ENCODE results near the gene ZNF121.
"Not testable (repeated sequence)": the region's sequence is repeated elsewhere in the genome, so short reads cannot be mapped to it uniquely, and the experiment has no call there.

Gene ZNF121

DNA sequence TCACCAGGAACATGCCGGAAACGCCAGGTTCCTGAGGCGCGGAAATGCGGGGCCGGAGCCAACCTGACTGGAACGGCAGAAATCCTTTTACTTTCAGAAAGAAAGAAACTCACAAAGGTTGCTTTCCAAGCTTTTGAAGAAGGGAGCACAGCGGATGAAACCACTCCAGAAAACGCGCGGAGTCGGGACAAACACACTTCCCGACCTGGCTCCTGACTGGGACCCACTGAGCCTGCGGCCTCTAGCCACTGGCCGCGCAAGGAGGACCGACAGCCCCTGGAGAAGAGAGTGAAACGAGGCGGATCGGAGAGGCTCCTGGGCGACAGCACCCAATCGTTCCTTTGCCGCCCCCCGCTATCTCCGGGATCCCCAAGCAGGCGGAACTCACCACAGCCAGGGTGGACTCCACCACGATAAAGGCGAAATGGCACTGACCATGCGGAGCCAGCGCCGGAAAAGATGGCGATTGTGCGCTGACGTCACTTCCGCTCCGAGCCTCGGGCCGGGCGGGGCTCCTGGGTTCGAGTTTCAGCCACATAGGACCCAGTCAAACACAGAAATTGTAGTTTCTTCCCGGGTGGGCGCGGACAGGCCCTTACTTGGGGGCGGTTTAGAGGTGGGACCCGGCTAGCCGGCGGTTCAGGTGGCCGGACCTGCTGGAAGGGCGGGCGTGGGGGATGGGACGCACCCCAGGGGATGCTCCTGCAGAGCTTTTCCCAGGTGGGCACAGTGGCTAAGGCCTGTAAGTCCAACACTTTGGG is at the start of gene ZNF121:
Gene ZNF121 (minus strand): TSS at position 432 of the 761 bp plus-strand sequence. CDS start 16,407 bp downstream, outside the sequence.
- DNase-seq (ENCODE audit: low spot score): peak; percentile 89

DNA sequence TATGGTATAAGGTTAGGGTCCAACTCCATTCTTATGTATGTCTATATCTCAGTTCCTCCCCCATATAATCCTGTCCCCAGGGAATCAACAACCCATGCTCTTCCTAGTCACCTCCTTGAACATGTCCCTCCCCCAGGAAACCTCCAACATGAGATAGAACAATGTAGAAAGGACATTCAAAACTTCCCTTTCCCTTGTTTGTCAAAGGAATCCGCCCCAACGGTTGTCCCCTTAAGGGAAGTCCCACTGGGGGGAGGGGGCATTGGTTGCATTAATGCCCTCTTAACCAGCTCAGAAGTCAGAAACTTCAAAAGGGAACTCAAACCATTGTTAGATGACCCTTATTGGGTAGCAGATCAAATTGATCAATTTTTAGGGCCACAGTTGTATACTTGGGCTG is 43.6 kb upstream of the ZNF121 start:
- DNase-seq (ENCODE audit: low spot score): no peak

DNA sequence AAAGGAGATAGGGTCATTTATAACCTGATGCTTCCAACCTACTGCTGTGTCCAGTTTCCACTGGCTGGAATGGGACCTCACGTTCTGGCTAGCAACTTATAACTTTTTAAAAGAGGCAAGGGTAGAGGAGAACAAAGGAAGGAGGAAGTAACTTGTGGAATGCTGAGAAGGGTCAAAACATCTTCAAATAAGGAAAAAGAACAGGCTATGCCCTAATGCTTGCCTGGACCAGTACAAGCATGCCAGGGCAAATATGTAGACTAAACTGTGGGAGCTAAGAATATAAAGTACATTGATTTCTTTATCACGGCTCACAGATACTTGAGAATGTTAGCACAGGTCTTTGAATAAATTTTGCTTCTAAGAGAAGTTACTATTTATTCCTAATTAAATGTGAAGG is 38.2 kb upstream of the ZNF121 start:
- DNase-seq (ENCODE audit: low spot score): no peak

DNA sequence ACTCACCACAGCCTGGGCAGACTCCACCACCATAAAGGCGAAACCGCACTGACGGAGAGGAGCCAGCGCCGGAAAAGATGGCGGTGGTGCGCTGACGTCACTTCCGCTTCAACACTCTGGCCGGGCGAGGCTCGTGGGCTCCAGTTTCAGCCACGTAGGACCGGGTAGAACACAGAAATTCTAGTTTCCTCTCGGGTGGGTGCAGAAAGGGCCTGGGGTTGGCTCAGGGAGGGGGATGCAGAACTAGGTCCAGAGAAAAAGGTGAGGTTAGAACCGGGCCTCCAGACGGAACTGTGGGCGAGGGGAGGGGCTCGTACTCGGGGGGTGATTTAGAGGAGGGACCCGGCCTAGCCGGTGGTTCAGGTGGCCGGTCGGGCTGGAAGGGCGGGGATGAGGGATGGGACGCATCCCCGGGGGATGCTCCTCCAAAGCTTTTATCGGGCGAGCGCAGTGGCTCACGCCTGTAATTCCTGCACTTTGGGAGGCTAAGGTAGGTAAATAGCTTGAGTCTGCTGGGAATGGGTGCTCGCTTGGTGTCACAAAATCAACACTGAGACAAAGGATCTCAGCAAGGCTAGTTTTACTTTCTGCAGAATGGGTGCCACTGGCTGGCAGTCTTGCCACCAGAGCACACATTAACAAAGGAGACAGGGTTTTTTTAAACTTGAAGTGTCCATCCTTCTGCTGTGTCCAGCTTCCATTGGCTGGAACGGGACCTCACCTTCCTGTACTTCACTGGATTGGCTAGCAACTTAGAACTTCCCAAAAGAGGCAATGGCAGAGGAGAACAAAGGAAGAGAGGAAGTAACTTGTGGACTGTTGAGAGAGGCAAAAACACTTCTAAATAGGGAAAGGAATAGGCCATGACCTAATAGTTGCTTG is 37.1 kb upstream of the ZNF121 start, which contains the start of gene ZNF561:
Gene ZNF561 (minus strand): TSS at position 77 of the 882 bp plus-strand sequence. CDS start 1,776 bp downstream, outside the sequence.
- DNase-seq (ENCODE audit: low spot score): peak; percentile 87

DNA sequence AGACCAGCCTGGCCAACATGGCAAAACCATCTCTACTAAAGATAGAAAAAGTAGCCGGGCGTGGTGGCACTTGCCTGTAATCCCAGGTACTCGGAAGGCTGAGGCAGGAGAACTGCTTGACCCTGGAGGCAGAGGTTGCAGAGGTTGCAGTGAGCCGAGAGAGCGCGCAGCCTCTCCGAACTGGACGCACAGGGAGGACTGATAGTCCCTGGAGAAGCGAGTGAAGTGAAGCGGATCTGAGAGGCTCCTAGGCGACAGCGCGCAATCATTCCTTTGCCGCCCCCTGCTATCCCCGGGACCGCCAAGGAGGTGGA is 36.5 kb upstream of the ZNF121 start:
- no peak for DNase-seq (ENCODE audit: low spot score)

DNA sequence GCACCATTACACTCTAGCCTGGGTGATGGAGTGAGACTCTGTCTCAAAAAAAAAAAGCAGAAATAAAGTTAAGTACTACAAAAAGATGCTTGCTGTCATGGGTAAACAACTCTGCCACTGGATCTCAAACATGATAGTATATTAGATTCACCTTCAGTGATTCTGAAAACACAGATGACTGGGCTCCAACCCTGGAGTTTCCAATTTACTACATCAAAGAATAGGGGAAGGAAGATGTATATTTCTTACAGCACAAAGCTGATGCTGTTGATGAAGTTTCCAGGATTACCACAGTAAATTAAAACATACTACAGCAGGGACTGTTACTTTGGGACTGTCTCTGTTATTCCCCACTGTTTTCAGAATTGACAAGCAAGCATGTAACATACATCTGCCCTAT is 31.5 kb upstream of the ZNF121 start:
- DNase-seq (ENCODE audit: low spot score): no peak

DNA sequence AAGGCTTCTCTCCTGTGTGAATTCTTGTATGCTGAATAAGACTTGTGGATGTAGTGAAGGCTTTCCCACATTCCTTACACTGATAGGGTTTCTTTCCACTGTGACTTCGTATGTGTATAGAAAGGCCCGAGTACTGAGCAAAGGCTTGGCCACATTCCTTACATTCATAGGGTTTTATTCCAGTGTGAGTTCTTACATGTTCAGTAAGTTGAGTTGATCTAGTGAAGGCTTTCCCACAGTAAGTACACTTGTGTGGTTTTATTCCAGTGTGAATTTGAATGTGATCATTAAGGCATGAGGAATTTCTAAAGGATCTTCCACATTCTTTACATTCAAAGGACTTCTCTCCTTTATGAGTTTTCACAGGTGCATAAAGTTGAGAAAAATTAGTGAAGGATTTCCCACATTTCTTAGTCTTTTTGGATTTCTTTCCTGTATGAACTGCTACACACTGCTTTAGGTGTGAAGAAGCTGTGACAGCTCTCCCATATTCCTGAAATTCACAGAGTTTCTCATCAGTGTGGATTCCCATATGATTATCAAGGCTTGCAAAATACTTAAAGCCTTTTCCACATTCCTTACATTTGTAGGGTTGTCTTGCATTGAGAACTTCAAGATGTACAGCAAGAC is 26.3 kb upstream of the ZNF121 start:
- DNase-seq (ENCODE audit: low spot score): no peak

DNA sequence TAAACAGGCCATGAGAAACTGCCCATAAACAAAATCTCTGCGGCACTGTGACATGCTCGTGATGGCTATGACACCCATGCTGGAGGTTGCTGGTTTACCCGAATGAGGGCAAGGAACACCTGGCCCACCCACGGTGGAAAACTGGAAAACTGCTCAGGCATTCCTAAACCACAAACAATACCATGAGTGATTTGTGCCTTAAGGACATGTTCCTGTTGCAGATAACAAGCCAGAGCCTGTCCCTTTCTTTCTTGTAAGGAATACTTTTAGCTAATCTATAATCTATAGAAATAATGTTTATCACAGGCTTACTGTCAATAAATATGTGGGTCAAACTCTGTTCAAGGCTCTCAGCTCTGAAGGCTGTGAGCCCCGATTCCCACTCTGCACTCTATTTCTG is 24.6 kb upstream of the ZNF121 start:
- DNase-seq (ENCODE audit: low spot score): no peak

DNA sequence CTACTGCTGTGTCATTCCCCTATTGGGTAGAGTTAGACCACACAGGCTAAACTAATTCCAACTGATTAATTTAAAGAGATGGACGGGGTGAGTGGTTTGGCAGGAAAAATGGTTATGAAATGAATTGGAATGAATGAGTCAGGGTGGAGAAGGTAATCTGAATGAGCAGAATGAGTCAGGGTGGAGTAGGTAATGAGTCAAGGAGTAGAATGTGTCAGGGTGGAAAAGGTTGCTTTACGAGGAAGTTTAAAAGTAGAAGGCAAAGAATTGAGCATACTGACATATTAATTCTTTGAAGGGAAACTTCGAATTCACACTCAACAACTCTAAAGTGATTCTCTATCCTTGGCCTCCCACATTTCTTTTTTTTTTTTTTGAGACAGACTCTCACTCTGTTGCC is 12.7 kb upstream of the ZNF121 start:
- peak; percentile 95 for DNase-seq (ENCODE audit: low spot score)

DNA sequence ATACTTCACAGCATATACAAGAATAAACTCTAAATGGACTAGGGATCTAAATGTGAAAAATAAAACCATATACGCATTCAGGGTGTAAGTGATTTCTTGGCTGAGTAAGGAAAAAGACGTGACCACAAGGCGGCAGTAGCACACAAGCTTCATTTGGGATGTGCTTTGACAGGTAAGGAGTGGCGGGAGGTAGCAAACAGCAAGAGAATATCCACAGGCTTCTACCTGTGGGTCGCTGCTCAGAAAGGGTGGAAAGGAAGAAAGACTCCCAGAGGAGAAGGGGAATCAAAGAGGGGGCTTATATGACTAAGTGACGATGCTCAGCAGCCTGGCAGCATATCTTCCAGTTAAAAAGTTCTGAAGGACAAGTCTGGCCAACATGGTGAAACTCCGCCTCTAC is 2.5 kb upstream of the ZNF121 start:
- DNase-seq (ENCODE audit: low spot score): peak; percentile 83

DNA sequence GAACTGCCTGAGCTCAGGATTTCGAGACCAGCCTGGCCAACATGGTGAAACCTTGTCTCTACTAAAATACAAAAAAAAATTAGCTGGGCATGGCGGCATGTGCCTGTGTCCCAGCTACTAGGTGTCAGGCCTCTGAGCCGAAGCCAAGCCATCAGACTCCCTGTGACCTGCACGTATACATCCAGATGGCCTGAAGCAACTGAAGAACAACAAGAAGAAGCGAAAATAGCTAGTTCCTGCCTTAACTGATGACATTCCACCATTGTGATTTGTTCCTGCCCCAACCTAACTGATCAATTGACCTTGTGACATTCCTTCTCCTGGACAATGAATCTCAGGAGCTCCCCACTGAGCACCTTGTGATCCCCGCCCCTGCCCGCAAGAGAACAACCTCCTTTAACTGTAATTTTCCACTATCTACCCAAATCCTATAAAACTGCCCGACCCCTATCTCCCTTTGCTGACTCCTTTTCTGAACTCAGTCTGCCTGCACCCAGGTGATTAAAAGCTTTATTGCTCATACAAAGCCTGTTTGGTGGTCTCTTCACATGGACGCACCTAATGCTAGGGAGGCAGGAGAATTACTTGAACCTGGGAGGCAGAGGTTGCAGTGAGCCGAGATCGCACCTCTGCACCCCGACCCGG is 2.1 kb downstream of the ZNF121 start:
- DNase-seq (ENCODE audit: low spot score): not testable (repeated sequence)

DNA sequence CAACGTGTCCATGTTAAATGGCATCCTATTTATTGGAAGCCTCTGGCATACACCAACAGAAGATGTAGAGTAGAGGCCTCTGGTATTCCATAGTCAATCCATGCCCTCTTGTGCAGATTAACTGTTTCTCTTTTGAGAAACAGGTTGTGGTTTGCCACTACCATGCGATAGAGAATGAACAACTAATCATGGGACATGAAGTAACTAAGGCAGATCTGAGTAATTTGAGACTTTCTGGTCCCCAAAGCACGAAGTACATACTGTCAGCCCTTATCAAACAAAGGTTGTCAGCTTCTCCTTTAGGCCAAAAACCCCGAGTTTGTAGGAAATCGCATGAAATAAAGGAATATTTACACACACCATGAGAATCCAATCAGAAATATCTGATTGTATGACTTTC is 3.6 kb downstream of the ZNF121 start:
- DNase-seq (ENCODE audit: low spot score): no peak

DNA sequence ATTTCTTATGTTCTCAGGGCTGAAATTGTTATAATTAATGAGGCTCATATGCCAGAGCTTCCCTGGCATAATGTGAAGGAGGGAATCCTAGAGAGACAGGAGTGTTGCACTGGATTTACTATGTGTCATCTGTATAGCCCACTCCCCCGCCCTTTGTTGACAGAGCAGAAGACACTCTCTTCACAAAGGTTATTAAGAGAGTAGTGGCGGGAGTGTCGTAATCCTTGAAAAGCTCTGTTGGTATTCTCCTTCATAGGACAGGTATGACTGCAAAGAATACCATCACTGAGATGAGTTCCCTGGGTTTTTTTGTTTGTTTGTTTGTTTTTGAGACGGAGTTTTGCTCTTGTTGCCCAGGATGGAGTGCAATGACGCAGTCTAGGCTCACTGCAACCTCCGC is 14.0 kb downstream of the ZNF121 start:
- DNase-seq (ENCODE audit: low spot score): no peak

DNA sequence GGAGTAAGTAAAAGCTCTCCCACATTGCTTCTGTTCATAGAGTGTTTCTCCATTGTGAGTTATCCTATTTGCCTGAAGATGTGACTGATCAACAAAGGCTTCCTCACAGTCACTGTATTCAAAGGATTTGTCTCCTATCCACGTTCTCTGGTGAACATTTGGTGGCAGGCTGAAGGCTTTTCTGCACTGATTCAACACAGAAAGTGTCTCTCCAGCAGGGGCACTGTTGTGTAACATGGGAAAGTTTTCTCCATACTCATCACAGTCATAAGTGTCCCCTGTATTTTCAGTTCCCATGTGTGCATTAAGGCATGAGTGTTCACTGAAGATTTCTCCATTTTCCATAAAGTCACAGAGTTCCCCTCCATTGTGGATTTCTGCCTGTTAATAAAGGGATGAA is 17.6 kb downstream of the ZNF121 start:
- DNase-seq (ENCODE audit: low spot score): peak; percentile 68

DNA sequence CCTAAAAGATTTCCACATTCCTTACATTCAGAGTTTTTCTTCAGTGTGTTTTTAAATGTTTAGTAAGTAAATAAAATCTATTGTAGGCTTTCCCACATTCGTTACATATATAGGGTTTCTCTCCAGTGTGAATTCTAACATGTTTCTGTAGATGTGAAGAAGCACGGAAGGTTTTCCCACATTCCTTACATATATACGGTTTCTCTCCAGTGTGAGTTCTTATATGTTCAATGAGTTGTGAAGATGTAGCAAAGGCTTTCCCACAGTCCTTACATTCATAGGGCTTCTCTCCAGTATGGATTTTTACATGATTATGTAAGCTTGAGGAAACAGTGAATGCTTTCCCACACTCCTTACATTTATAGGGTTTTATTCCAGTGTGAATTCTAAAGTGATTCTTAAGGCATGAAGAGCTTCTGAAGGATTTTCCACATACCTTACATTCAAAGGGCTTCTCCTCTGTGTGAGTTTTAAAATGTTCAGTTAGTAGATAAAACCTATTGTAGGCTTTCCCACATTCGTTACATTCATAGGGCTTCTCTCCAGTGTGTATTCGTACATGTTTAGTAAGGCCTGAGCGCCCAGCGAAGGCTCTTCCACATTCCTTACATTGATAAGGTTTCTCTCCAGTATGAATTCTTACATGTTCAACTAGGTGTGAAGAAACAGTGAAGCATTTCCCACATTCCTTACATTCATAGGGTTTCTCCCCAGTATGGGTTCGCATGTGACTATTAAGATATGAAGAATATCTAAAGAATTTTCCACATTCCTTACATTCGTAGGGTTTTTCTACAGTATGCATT is 18.2 kb downstream of the ZNF121 start:
- no peak for DNase-seq (ENCODE audit: low spot score)

DNA sequence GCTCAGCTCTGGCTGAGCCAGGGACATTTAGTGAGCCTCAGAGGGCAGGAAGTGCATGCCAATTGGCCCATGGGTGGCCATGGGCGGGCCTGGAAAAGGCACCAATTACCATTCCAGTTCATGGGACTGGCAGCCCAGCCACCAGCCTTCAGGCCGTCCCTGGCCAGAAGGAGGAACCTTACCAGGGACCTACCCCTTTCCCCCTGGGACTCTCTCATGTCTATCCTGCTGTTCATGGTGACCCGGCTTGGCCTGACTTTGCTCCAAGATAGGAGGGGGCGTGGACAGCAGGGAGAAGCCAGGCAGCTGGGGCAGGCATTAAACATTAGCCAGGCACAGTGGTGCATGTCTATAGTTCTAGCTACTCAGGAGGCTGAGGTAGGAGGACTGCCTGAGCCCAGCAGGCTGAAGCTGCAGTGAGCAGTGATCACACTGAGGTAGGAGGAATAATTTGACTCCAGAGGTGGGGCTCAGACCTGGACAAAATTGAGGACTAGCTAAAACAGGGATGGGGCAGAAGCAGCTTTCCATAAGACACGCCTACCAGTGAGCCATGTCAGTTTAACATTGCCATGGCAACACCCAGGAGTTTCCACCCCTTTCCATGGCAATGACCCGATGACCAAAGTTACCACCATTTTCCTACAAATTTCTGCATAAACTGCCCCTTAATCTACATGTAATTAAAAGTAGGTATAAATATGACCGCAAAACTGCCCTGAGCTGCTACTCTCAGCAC is 31.6 kb downstream of the ZNF121 start:
- no peak for DNase-seq (ENCODE audit: low spot score)

DNA sequence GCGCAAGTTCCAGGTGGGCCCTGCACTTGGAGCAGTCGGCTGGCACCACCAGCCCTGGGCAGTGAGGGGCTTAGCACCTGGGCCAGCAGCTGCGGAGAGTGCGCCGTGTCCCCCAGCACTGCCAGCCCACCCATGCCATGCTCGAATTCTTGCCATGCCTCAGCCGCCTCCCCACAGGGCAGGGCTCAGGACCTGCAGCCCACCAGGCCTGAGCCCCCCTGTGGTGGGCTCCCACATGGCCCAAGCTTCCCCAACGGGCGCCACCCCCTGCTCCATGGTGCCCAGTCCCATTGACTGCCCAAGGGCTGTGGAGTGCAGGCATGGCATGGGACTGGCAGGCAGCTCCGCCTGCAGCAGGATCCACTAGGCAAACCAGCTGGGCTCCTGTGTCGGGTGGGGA is 36.4 kb downstream of the ZNF121 start:
- DNase-seq (ENCODE audit: low spot score): no peak

DNA sequence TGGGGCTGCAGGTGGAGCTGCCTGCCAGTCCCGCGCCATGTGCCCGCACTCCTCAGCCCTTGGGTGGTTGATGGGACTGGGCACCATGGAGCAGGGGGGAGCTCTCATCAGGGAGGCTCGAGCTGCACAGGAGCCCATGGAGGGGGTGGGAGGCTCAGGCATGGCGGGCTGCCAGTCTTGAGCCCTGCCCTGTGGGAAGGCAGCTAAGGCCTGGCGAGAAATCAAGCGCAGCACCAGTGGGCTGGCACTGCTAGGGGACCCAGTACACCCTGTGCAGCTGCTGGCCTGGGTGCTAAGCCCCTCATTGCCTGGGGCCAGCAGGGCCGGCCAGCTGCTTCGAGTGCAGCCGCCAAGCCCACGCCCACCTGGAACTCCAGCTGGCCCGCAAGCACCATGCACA is 43.0 kb downstream of the ZNF121 start:
- DNase-seq (ENCODE audit: low spot score): not testable (repeated sequence)

DNA sequence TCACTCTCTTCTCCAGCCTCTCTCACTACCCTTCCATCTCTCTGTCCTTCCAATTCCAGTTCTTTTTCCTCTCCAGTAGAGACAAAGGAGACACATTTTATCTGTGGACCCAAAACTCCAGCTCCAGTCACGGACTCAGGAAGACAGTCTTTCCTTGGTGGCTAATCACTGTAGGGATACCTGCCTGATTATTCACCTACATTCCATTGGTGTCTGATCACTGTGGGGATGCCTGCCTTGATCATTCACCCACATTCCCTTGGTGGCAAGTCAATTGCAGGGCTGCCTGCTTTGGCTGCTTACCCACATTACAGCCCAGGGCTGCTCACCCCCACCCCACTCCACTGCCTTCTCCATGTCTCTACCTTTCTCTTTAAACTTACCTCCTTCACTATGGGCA is 44.4 kb downstream of the ZNF121 start:
- not testable (repeated sequence) for DNase-seq (ENCODE audit: low spot score)

DNA sequence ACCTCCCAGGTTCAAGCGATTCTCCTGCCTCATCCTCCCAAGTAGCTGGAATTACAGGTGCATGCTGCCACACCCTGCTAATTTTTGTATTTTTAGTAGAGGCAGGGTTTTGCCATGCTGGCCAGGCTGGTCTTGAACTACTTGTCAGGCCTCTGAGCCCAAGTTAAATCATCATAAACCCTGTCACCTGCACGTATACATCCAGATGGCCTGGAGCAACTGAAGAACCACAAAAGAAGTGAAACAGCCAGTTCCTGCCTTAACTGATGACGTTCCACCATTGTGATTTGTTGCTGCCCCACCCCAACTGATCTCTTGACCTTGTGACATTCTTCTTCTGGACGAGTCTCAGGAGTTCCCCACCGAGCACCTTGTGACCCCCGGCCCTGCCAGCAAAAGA is 45.1 kb downstream of the ZNF121 start:
- not testable (repeated sequence) for DNase-seq (ENCODE audit: low spot score)
